KMS-11 (cell line): ENCODE measurements around the gene ANO10.

Experiments used
- H2AFZ ChIP-seq: fragments of 200-600 bp; sonication (generic); 2 replicates; pipeline ENCODE4 v1.6.1; 2016; ENCODE audit warnings: antibody characterized with exemption, mixed run types, low read depth
- H3K27ac ChIP-seq: fragments of 200-600 bp; sonication (generic); 2 replicates; pipeline ENCODE4 v1.6.1; 2016; ENCODE audit warnings: mild to moderate bottlenecking, mixed run types
- H3K27me3 ChIP-seq: fragments of 200-600 bp; sonication (generic); 2 replicates; pipeline ENCODE4 v1.6.1; 2017; ENCODE audit warnings: mild to moderate bottlenecking, low read depth, mixed run types, moderate library complexity; ENCODE audit not compliant: insufficient read depth
- H3K36me3 ChIP-seq: fragments of 200-600 bp; sonication (generic); 2 replicates; pipeline ENCODE4 v1.6.1; 2017; ENCODE audit warnings: mild to moderate bottlenecking, mixed run types; ENCODE audit not compliant: insufficient read depth
- H3K4me1 ChIP-seq: fragments of 200-600 bp; sonication (generic); 2 replicates; pipeline ENCODE4 v1.6.1; 2016; ENCODE audit warnings: mild to moderate bottlenecking, low read depth, mixed run types; ENCODE audit not compliant: poor library complexity, severe bottlenecking
- H3K4me2 ChIP-seq: fragments of 200-600 bp; sonication (generic); 2 replicates; pipeline ENCODE4 v1.7.0; 2016; ENCODE audit warnings: mild to moderate bottlenecking, mixed run types
- H3K4me3 ChIP-seq: fragments of 200-600 bp; sonication (generic); IDR thresholded peaks from 2 replicates; pipeline ENCODE4 v1.6.1; 2017; ENCODE audit warnings: low read depth, low read length, mixed read lengths; ENCODE audit not compliant: insufficient read depth
- H3K79me2 ChIP-seq: fragments of 200-600 bp; sonication (generic); 2 replicates; pipeline ENCODE4 v1.6.1; 2016; ENCODE audit warnings: low read depth, mixed run types; ENCODE audit not compliant: insufficient read depth
- H3K9ac ChIP-seq: fragments of 200-600 bp; sonication (generic); 2 replicates; pipeline ENCODE4 v1.6.1; 2016; ENCODE audit warnings: mild to moderate bottlenecking, mixed run types
- H4K20me1 ChIP-seq: fragments of 200-600 bp; sonication (generic); 2 replicates; pipeline ENCODE4 v1.6.1; 2016; ENCODE audit warnings: mild to moderate bottlenecking, mixed run types; ENCODE audit not compliant: insufficient read depth
- CTCF ChIP-seq: fragments of 200-600 bp; sonication (generic); conservative IDR thresholded peaks from 2 replicates; pipeline ENCODE4 v1.6.1; 2017; ENCODE audit warnings: low read depth, mild to moderate bottlenecking, antibody characterized with exemption, low read length, moderate library complexity, mixed read lengths

The ANO10 gene

GRCh38 chr3:43540624-43541023 lies 81.2 kb downstream of the ANO10 start:
- Histone ChIP-seq H3K79me2 (no peaks in the 10 kb centered on the region), H2AFZ (no peak overlapping the region), H3K4me1 (no peaks in the 10 kb centered on the region), H3K27me3 (no peaks in the 10 kb centered on the region), H3K4me3 (no peak overlapping the region), H4K20me1 (no peaks in the 10 kb centered on the region), H3K9ac (no peak overlapping the region), H3K4me2 (no peak overlapping the region), H3K36me3 (no peaks in the 10 kb centered on the region), H3K27ac (no peak overlapping the region)
- no peak for TF ChIP-seq CTCF

DNA sequence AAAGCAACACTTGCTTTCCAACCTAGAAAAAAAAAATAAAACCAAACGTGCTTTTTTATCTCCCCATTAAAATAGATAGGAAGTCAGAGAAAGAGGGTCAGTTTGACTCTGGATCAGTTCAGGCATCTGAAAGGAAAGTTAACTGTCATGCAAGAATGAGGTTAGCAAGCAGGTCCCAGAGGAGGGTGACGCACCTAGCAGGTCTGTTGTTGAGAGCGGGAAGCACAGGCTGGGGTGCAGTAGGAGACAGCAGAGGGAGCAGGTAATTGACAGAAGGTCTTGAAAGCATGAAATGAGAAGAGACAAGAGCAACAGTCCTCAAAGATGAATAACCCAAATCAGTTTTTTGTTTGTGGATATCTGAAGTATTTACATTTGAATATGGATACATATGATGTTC lies 82.5 kb downstream of the ANO10 start:
- Histone ChIP-seq H2AFZ (no peak overlapping the region), H3K4me2 (no peak overlapping the region), H3K79me2 (no peaks in the 10 kb centered on the region), H3K9ac (no peak overlapping the region), H3K27ac (no peak overlapping the region), H3K4me3 (no peak overlapping the region), H3K27me3 (no peaks in the 10 kb centered on the region), H3K4me1 (no peaks in the 10 kb centered on the region), H4K20me1 (no peaks in the 10 kb centered on the region), H3K36me3 (no peaks in the 10 kb centered on the region)
- TF ChIP-seq CTCF, result no peak

- no peaks in the 10 kb centered on the region for H3K27me3 ChIP-seq
- no peaks in the 10 kb centered on the region for H3K36me3 ChIP-seq
- no peak overlapping the region for H3K4me2 ChIP-seq
- no peaks in the 10 kb centered on the region for H3K79me2 ChIP-seq
- no peak overlapping the region for H3K4me3 ChIP-seq
- H3K27ac ChIP-seq, result no peak overlapping the region
- H4K20me1 ChIP-seq, result no peaks in the 10 kb centered on the region
- H3K9ac ChIP-seq, result no peak overlapping the region
- H2AFZ ChIP-seq, result no peak overlapping the region
- no peak for TF ChIP-seq CTCF
- H3K4me1 ChIP-seq, result no peaks in the 10 kb centered on the region
Observed at GRCh38 chr3:43537225-43537624, 84.6 kb downstream of the ANO10 start.

GRCh38 chr3:43534675-43535074 lies 87.1 kb downstream of the ANO10 start:
- TF ChIP-seq CTCF, result no peak
- no peak overlapping the region for H3K9ac ChIP-seq
- no peaks in the 10 kb centered on the region for H4K20me1 ChIP-seq
- no peaks in the 10 kb centered on the region for H3K79me2 ChIP-seq
- H2AFZ ChIP-seq, result no peak overlapping the region
- no peaks in the 10 kb centered on the region for H3K36me3 ChIP-seq
- H3K27ac ChIP-seq, result no peak overlapping the region
- no peak overlapping the region for H3K4me3 ChIP-seq
- no peaks in the 10 kb centered on the region for H3K27me3 ChIP-seq
- no peak overlapping the region for H3K4me2 ChIP-seq
- H3K4me1 ChIP-seq, result no peaks in the 10 kb centered on the region

- H4K20me1 ChIP-seq, result no peaks in the 10 kb centered on the region
- H3K9ac ChIP-seq, result no peak overlapping the region
- H3K4me2 ChIP-seq, result no peak overlapping the region
- no peaks in the 10 kb centered on the region for H3K27me3 ChIP-seq
- no peaks in the 10 kb centered on the region for H3K4me1 ChIP-seq
- H3K79me2 ChIP-seq, result no peaks in the 10 kb centered on the region
- H3K36me3 ChIP-seq, result no peaks in the 10 kb centered on the region
- no peak overlapping the region for H3K27ac ChIP-seq
- H3K4me3 ChIP-seq, result no peak overlapping the region
- no peak for TF ChIP-seq CTCF
- H2AFZ ChIP-seq, result no peak overlapping the region
Observed at GRCh38 chr3:43533009-43533408, 88.8 kb downstream of the ANO10 start.
